A549 (cell line): ENCODE data around the gene PAXX. TPM values are rescaled to one million over a fixed set of nuclear protein-coding genes. Genes with fewer than 3 reads are reported as not detected.
A peak's percentile ranks its signal among the peaks of the same experiment; 100 is the strongest.

Experiments
- ATAC-seq, 2 experiments: fragments of 200-7000 bp in 1 of 2; fragments of >200 bp in 1 of 2; cut with Nextera tagmentation in 1 of 2; cut with Tn5 transposase in 1 of 2; 3 replicates each; pipeline versions ENCODE4 v1.8.0 to v1.9.1; 2018 to 2020; ENCODE audit warnings: mild to moderate bottlenecking in 1 of 2, moderate library complexity in 1 of 2
- CTCF ChIA-PET: fragments of 300-600 bp; sonication (Branson Sonifier 250); formaldehyde crosslinking; extraction: SDS; loops from one replicate; lab custom pipeline; 2021; ENCODE audit warnings: antibody characterized with exemption, inconsistent platforms; lab: Yijun Ruan, JAX
- POLR2A ChIA-PET: fragments of 350-600 bp; formaldehyde crosslinking; extraction: SDS; loops from one replicate; lab custom pipeline; 2021; ENCODE audit warnings: antibody characterized with exemption, inconsistent platforms; lab: Yijun Ruan, JAX
- DNase-seq, 2 experiments: peaks; one replicate each; pipeline versions ENCODE4 v3.0.0 to v3.0.0-alpha.2; 2011 to 2016; ENCODE audit warnings: low read depth in 1 of 2, low spot score in 1 of 2
- FAIRE-seq: peaks from 2 replicates; lab custom pipeline; 2011; peaks lifted over from hg19 to GRCh38; lab: Jason Lieb, UNC
- H3K27ac ChIP-seq, 2 experiments: fragments of >200 bp; sonication (Bioruptor Twin); formaldehyde crosslinking; 3 replicates each; pipeline ENCODE4 v1.5.1; 2016 to 2017
- H3K4me1 ChIP-seq: fragments of >200 bp; sonication (Bioruptor Twin); formaldehyde crosslinking; 3 replicates; pipeline ENCODE4 v1.6.1; 2016
- H3K4me2 ChIP-seq: fragments of >200 bp; sonication (Bioruptor Twin); formaldehyde crosslinking; 3 replicates; pipeline ENCODE4 v1.6.1; 2016
- H3K4me3 ChIP-seq: fragments of >200 bp; sonication (Bioruptor Twin); formaldehyde crosslinking; 3 replicates; pipeline ENCODE4 v1.5.1; 2016
- H3K9me3 ChIP-seq: fragments of >200 bp; sonication (Bioruptor Twin); formaldehyde crosslinking; 3 replicates; pipeline ENCODE4 v1.6.1; 2016
- CBX8 ChIP-seq: fragments of 200-600 bp; sonication (generic); IDR thresholded peaks from 2 replicates; pipeline ENCODE4 v1.6.1; 2016
- CHD2 ChIP-seq: fragments of 150-350 bp; IDR thresholded peaks from 2 replicates; pipeline ENCODE4 v1.6.1; 2014; ENCODE audit warnings: low read length; ENCODE audit not compliant: partially characterized antibody
- EP300 ChIP-seq, 2 experiments: fragments of >200 bp; sonication (Bioruptor Twin); formaldehyde crosslinking; IDR thresholded peaks; 2 replicates in 1 of 2; 3 replicates in 1 of 2; pipeline ENCODE4 v1.6.1; 2016 to 2017
- FOSL2 ChIP-seq, 2 experiments: fragments of 450-650 bp in 1 of 2; fragments of >200 bp in 1 of 2; sonication (Bioruptor Twin) in 1 of 2; formaldehyde crosslinking; IDR thresholded peaks; 2 replicates each; pipeline versions ENCODE4 v1.5.0 to v1.6.1; 2016 to 2020; ENCODE audit warnings: mild to moderate bottlenecking in 1 of 2, moderate library complexity in 1 of 2
- HEYL ChIP-seq: fragments of 250-450 bp; sonication (Bioruptor Pico); IDR thresholded peaks from 2 replicates; pipeline ENCODE4 v1.8.0; 2021; ENCODE audit warnings: mild to moderate bottlenecking, moderate library complexity
- HOXB5 ChIP-seq: fragments of 250-450 bp; sonication (Bioruptor Pico); IDR thresholded peaks from 2 replicates; pipeline ENCODE4 v1.5.0; 2020; ENCODE audit warnings: mild to moderate bottlenecking, moderate library complexity
- JUN ChIP-seq, 2 experiments: fragments of >200 bp; sonication (Bioruptor Twin); formaldehyde crosslinking; IDR thresholded peaks; 2 replicates in 1 of 2; 3 replicates in 1 of 2; pipeline ENCODE4 v1.6.1; 2016 to 2017
- MAFK ChIP-seq: fragments of 450-650 bp; IDR thresholded peaks from 2 replicates; pipeline ENCODE4 v1.6.1; 2014; ENCODE audit not compliant: partially characterized antibody
- NFE2L2 ChIP-seq: fragments of 150-350 bp; conservative IDR thresholded peaks from 2 replicates; pipeline ENCODE4 v1.6.1; 2014; ENCODE audit warnings: low read length
- NR3C1 ChIP-seq: fragments of >200 bp; sonication (Bioruptor Twin); formaldehyde crosslinking; IDR thresholded peaks from 3 replicates; pipeline ENCODE4 v1.6.1; 2017
- POLR2A ChIP-seq: IDR thresholded peaks from 2 replicates; pipeline ENCODE4 v1.6.1; 2012; ENCODE audit warnings: mild to moderate bottlenecking, low read length
- POLR2AphosphoS2 ChIP-seq: conservative IDR thresholded peaks from 2 replicates; pipeline ENCODE4 v1.6.1; 2012; ENCODE audit warnings: low read length, improper control_type of control experiment, inconsistent platforms
- RARB ChIP-seq: fragments of 250-450 bp; sonication (Bioruptor Pico); IDR thresholded peaks from 2 replicates; pipeline ENCODE4 v1.8.0; 2021; ENCODE audit warnings: mild to moderate bottlenecking, moderate library complexity
- RFX5 ChIP-seq: fragments of 450-650 bp; IDR thresholded peaks from 2 replicates; pipeline ENCODE4 v1.7.1; 2014; ENCODE audit warnings: antibody characterized with exemption, mild to moderate bottlenecking, moderate library complexity
- TP53 ChIP-seq: fragments of 250-450 bp; sonication (Bioruptor Pico); IDR thresholded peaks from 2 replicates; pipeline ENCODE4 v1.5.0; 2021; ENCODE audit warnings: mild to moderate bottlenecking, moderate library complexity
- WGBS: methylation state at CpG from one replicate; pipeline ENCODE4 v1.1.6; 2017; ENCODE audit errors: missing lambda C conversion rate; 5-methylcytosine and 5-hydroxymethylcytosine counted together
- polyA plus RNA-seq, 4 experiments: library from polyadenylated mRNA; depleted of rRNA in 3 of 4; stranded (reverse); fragments of >200 nt; fragmentation: RNase III in 1 of 4; extraction: RNeasy Plus Mini Kit Qiagen cat#74134 plus additional on column Dnase treatment in 1 of 4; gene quantifications; 2 replicates in 3 of 4; 3 replicates in 1 of 4; pipeline ENCODE4 v1.2.3, GENCODE V29; 2011 to 2017
- TF ChIP-seq, protein P1 (sequence below): IDR thresholded peaks from 2 replicates; pipeline ENCODE4 v1.6.1; 2012
- TF ChIP-seq, protein P2 (sequence below): fragments of >200 bp; sonication (Bioruptor Twin); formaldehyde crosslinking; IDR thresholded peaks from 3 replicates; pipeline ENCODE4 v1.5.1; 2016
- TF ChIP-seq, protein P3 (sequence below): IDR thresholded peaks from 2 replicates; pipeline ENCODE4 v1.6.1; 2012
- TF ChIP-seq, protein P4 (sequence below): fragments of 450-650 bp; IDR thresholded peaks from 2 replicates; pipeline ENCODE4 v1.6.1; 2014; ENCODE audit warnings: antibody characterized with exemption

PAXX gene
- polyA plus RNA-seq, 2 of the 4 experiments (the other 2 are of a cell fraction), result 15.6 to 53.2 TPM

DNA sequence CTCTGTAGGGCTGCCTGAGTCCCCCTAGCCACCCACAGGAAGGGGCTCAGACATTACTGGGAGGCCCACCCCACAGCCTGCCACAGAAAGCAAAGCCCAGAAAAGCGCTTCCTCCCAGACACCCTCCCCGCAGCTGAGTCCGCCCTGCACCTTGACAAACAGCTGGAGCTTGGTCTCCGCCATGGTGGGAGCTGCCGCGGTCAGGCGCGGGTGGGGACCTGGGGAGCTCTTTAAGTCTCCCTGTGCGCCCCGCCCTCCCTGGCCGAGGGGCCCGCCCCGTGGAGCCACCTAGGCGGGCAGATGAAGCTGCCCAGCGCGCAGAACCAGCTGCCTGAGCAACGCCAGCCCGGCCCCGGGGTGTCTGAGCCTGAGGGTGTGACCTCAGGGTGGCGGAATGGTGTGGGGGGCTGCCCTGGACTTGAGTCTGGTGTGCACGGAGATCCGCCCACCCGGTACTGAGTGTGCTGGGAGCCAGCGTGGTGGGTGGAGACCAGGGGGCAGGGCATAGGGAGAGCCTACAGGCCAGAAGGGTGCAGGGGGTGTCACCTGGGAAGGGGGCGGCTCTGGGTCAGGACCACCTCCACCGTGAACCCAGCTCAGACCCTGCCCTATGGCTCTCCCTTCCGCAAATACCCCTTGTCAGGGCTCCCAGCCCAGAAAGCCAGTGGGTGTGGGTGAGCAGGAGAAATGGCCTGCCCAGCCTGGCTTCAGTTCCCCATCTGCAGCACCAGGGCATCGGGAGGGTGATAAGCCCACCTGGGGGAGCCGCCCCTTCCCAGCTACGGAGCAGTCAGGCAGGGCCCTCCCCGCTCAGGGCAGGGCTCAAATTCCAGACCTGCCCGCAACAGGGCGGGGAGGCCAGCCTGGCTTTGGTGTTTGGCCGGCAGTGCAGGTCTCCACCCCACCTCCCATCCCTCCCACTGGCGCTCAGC is 4.4 kb downstream of the PAXX start, which contains the start of gene CLIC3:
Gene CLIC3, minus strand, starts transcription at position 208 of the 932 bp plus-strand sequence. Its CDS starts 25 bp downstream, at position 183.
- DNase-seq, result peak; percentile 51 to 54
- FAIRE-seq, result no peak
- TF ChIP-seq EP300 (IDR thresholded peaks at IDR 0.05), result no peak
- TF ChIP-seq MAFK, result no peak
- no peak for TF ChIP-seq RARB (CRISPR knock-in tag)
- TF ChIP-seq HOXB5, result no peak
- TF ChIP-seq, protein P1, sequence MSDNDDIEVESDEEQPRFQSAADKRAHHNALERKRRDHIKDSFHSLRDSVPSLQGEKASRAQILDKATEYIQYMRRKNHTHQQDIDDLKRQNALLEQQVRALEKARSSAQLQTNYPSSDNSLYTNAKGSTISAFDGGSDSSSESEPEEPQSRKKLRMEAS, result 0 out of 2 replicates have a peak, but pooled peaks have one; percentile 12
- no peak for TF ChIP-seq TP53 (CRISPR knock-in tag)
- TF ChIP-seq, protein P2, sequence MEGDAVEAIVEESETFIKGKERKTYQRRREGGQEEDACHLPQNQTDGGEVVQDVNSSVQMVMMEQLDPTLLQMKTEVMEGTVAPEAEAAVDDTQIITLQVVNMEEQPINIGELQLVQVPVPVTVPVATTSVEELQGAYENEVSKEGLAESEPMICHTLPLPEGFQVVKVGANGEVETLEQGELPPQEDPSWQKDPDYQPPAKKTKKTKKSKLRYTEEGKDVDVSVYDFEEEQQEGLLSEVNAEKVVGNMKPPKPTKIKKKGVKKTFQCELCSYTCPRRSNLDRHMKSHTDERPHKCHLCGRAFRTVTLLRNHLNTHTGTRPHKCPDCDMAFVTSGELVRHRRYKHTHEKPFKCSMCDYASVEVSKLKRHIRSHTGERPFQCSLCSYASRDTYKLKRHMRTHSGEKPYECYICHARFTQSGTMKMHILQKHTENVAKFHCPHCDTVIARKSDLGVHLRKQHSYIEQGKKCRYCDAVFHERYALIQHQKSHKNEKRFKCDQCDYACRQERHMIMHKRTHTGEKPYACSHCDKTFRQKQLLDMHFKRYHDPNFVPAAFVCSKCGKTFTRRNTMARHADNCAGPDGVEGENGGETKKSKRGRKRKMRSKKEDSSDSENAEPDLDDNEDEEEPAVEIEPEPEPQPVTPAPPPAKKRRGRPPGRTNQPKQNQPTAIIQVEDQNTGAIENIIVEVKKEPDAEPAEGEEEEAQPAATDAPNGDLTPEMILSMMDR, result no peak
- no peak for TF ChIP-seq NFE2L2
- TF ChIP-seq, protein P3, sequence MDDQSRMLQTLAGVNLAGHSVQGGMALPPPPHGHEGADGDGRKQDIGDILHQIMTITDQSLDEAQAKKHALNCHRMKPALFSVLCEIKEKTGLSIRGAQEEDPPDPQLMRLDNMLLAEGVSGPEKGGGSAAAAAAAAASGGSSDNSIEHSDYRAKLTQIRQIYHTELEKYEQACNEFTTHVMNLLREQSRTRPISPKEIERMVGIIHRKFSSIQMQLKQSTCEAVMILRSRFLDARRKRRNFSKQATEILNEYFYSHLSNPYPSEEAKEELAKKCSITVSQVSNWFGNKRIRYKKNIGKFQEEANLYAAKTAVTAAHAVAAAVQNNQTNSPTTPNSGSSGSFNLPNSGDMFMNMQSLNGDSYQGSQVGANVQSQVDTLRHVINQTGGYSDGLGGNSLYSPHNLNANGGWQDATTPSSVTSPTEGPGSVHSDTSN, result peak; percentile 57
- no peak for TF ChIP-seq RFX5
- TF ChIP-seq CHD2, result no peak
- no peak for TF ChIP-seq HEYL
- TF ChIP-seq, protein P4, sequence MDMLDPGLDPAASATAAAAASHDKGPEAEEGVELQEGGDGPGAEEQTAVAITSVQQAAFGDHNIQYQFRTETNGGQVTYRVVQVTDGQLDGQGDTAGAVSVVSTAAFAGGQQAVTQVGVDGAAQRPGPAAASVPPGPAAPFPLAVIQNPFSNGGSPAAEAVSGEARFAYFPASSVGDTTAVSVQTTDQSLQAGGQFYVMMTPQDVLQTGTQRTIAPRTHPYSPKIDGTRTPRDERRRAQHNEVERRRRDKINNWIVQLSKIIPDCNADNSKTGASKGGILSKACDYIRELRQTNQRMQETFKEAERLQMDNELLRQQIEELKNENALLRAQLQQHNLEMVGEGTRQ, result no peak
- TF ChIP-seq CBX8, result no peak
- TF ChIP-seq JUN (IDR thresholded peaks at IDR 0.05), result peak in 1 of 2 experiments; percentile 44; a peak in 1 of 5 replicates
- peak; percentile 13; the same call in 1 of the 2 replicates for TF ChIP-seq POLR2A
- TF ChIP-seq NR3C1, result no peak
- no peak for TF ChIP-seq FOSL2 (IDR thresholded peaks at IDR 0.05)
- no peak for TF ChIP-seq FOSL2 (CRISPR knock-in tag; IDR thresholded peaks at IDR 0.05)
- TF ChIP-seq POLR2AphosphoS2, result no peak; the same call in 1 of the 2 replicates
- peak within 1 kb of the TSS; percentile 59 to 84 for H3K27ac ChIP-seq
- peak within 1 kb of the TSS; percentile 86 for H3K4me2 ChIP-seq
- ATAC-seq, result peak; percentile 26 to 56
- peaks cover 47% of the 10 kb centered on the region for H3K4me1 ChIP-seq
- CTCF ChIA-PET, result interaction anchor here (0.5 to 6.6 kb wide), 10 partner anchors 9 to 154 kb away, joined by 3 to 34 read pairs (median 5); partner anchors contain the start of genes ABCA2, AJM1 and NPDC1
- no peaks in the 10 kb centered on the region for H3K9me3 ChIP-seq
- H3K4me3 ChIP-seq, result peak within 1 kb of the TSS; percentile 30
- 12% methylated on average over 20 of the region's 35 CpGs for WGBS
- POLR2A ChIA-PET, result interaction anchor here (0.7 to 1.7 kb wide), 7 partner anchors 19 to 149 kb away, joined by 3 to 6 read pairs (median 4); partner anchors contain the start of gene TRAF2

DNA sequence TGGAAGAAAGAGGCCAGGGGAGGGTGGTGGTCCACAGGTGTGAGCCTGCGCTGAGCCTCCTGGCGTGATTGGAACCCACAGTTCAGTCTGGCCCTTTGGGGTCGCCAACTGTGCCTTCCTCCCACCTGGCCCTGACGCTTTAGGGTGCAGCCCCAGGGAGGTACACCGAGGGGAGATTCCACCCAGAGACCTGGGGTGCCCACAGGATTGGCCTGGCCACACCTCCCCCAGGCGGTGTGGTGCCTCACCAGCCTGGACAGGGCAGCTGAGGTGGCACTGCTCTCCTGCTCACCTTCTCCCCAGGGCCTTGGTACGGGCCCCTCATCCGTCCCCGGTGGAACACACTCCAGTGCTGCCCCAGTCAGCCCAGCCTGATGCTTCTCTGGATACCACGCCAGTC is 5.1 kb downstream of the PAXX start:
- no peak for FAIRE-seq
- DNase-seq, result no peak
- POLR2A ChIA-PET, result interaction anchor here (1.2 kb wide), 1 partner anchor 32 kb away, joined by 4 read pairs; no protein-coding TSS in a partner anchor
- peak in 1 of 2 experiments; percentile 9; a peak in 3 of 6 replicates for ATAC-seq
- TF ChIP-seq POLR2AphosphoS2 (no peak), RARB (CRISPR knock-in tag) (no peak)
- TF ChIP-seq, protein P3, result peak; percentile 59; the same call in 1 of the 2 replicates
- Histone ChIP-seq H3K4me2 (peak overlapping the region; percentile 86), H3K9me3 (no peaks in the 10 kb centered on the region), H3K4me1 (peaks cover 50% of the 10 kb centered on the region), H3K4me3 (no peak overlapping the region), H3K27ac (peak overlapping the region; percentile 59 to 84; a peak in 5 of 6 replicates)
- WGBS, result 83% methylated on average over 10 of the region's 10 CpGs
- CTCF ChIA-PET, result interaction anchor here (0.8 to 6.6 kb wide), 5 partner anchors 8 to 66 kb away, joined by 3 to 34 read pairs (median 5); partner anchors contain the start of genes ABCA2 and NPDC1
